ENCODE results near the gene MT3.

The MT3 gene

DNA sequence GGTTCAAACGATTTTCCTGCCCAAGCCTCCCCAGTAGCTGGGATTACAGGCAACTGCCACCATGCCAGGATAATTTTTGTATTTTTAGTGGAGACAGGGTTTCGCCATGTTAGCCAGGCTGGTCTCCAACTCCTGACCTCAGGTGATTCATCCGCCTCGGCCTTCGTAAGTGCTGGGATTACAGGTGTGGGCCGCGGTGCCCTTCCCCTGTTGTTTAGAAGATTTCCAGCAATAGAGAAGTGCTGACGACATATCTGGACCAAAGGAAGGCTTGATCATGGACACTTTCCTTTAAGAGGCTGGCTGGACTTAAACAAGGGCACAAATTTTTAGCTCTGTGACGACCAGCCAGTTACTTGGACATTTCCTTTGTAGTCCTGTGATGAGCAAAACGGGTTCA is 41.9 kb downstream of the MT3 start:
- DNase-seq (ENCODE audit: low read depth): no peak

DNA sequence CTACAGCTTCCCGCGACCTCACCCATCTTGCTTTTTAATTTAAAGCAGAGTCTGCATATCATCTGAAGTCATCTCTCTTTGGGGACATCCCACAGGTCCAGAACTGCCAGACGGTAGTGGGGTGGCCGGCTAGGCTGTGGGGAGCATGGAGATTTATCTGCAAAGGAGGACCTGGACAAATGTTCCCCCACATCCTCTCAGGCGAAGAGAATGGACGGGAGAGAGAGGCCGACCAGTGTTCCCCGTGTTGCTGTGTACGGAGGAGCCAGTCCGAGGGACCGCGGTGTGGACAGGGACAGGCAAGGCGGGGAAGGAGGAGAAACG is 42.5 kb downstream of the MT3 start:
- DNase-seq (ENCODE audit: low read depth): no peak

DNA sequence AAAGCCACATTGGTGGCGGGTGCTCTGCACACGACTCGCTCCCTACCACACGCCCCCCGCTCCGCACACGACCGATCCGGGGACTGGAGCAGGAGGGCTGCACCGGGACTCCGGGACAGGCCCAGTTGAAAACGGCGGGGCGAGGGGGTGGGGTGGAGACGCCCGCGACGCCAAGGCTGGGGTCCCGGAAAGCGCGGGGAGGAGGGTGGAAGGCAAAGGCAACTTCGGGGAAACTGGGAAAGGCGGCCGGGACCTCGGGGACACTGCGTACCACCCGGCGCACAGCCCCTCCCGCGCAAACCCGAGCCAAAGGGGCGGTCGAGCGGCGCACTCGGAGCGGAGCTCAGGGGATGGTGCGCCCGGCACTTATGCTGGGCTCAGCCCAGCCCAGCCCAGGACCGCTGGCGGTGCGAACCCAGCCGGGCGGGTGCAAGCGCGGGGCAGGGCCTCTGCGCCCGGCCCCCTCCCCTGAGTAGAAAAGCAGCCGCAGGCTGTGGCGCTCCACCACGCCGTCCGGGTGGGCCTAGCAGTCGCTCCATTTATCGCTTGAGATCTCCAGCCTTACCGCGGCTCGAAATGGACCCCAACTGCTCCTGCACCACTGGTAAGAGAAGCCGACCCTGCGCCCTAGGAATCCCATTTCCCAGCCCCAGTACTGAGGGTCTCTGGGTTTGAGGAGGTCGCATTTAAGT is 43.0 kb downstream of the MT3 start, which contains the start of gene MT1M:
TSS of gene MT1M (plus strand) at position 504 of the 692 bp plus-strand sequence. CDS start at position 577, 73 bp downstream.
- DNase-seq (ENCODE audit: low read depth): no peak

DNA sequence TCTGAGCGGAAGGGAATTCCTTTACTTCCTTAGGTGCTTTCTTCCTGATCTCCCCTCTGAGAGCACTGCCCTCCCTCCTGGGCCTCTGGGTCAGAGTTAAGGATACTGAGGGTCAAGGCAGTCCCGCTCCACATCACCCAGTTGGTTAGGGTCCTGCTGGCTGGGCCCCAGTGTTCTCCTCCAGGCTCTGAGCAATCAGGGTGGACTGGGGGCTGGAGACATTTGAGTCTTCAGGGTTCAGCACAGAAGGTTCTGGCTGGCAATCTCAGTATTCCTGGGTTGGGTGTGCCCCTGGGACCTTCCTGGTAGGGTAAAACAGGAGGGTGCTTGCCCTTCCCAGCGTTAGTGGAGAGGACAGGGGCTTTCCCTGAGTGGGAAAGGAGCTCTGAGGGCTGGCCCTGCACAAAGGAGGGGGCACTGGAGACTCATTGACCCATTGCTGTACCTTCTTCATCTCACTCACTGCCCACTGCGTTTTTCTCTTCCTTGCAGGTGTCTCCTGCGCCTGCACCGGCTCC is 43.6 kb downstream of the MT3 start:
- no peak for DNase-seq (ENCODE audit: low read depth)

DNA sequence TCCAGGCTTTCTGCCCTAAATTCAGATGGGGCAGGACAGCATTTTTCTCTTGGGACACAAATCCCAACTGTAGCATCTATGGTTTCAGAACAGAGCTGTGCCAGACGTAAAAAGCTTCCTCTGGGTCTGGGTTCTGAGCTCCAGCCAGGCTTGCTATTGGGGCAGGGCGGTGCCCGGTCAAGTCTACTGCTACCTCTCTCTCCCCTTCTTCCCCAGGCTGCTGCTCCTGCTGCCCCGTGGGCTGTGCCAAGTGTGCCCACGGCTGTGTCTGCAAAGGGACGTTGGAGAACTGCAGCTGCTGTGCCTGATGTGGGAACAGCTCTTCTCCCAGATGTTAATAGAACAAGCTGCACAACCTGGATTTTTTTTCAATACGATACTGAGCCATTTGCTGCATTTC is 44.2 kb downstream of the MT3 start:
- no peak for DNase-seq (ENCODE audit: low read depth)

DNA sequence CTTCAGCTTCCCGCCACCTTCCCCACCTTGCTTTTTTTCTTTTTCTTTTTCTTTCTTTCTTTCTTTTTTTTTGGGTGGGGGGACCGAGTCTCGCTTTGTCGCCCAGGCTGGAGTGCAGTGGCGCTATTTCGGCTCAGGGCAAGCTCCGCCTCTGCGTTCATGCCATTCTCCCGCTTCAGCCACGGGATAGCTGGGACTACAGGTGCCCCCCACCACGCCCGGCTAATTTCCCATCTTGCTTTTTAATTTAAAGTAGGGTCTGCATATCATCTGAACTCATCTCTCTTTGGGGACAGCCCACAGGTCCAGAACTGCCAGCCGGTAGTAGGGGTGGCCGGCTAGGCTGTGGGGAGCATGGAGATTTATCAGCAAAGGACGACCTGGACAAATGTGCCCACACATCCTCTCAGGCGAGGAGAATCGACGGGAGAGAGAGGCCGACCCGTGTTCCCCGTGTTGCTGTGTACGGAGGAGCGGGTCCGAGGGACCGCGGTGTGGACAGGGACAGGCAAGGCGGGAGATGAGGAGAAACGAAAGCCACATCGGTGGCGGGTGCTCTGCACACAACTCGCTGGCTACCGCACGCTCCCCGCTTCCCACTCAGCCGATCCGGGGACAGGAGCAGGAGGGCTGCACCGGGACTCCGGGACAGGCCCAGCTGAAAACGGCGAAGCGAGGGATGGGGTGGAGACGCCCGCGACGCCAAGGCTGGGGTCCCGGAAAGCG is 45.5 kb downstream of the MT3 start:
- DNase-seq (ENCODE audit: low read depth): no peak

DNA sequence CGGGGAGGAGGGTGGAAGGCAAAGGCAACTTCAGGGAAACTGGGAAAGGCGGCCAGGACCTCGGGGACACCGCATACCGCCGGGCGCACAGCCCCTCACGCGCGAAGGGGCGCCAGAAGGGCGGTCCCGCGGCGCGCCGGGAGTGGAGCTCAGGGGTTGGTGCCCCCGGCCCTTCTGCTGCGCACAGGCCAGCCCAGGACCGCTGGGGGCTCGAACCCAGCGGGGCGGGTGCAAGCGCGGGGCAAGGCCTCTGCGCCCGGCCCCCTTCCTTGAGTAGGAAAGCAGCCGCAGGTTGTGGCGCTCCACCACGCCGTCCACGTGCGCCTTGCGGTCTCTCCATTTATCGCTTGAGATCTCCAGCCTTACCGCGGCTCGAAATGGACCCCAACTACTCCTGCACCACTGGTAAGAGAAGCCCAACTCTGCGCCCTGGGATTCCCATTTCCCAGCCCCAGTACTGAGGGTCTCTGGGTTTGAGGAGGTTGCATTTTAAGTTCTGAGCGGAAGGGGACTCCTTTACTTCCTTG is 46.2 kb downstream of the MT3 start:
- no peak for DNase-seq (ENCODE audit: low read depth)

DNA sequence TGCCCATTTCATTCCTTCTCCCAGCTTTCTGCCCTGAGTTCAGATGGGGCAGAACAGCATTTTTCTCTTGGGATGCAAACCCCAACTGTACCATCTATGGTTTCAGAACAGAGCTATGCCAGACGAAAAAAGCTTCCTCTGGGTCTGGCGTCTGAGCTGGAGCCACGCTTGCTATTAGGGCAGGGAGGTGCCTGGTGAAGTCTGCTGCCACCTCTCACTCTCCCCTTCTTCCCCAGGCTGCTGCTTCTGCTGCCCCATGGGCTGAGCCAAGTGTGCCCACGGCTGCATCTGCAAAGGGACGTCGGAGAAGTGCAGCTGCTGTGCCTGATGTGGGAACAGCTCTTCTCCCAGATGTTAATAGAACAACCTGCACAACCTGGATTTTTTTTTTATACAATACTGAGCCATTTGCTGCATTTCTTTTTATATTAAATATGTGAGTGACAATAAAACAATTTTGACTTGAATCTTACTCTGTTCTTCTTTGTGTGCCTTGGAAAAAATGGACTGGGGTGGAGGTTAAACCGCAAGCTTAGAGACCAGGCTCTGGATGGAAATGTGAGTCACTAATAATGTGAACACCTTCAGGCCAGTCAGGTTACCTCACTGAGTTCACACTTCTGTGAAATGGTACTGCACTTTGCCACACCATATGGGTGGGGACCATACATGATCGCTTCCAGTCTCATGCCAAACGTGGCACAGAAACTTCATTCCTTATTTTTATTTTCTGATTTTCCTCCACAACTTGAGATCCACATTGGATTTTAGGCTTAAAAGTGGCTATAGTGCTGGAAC is 47.5 kb downstream of the MT3 start:
- no peak for DNase-seq (ENCODE audit: low read depth)

DNA sequence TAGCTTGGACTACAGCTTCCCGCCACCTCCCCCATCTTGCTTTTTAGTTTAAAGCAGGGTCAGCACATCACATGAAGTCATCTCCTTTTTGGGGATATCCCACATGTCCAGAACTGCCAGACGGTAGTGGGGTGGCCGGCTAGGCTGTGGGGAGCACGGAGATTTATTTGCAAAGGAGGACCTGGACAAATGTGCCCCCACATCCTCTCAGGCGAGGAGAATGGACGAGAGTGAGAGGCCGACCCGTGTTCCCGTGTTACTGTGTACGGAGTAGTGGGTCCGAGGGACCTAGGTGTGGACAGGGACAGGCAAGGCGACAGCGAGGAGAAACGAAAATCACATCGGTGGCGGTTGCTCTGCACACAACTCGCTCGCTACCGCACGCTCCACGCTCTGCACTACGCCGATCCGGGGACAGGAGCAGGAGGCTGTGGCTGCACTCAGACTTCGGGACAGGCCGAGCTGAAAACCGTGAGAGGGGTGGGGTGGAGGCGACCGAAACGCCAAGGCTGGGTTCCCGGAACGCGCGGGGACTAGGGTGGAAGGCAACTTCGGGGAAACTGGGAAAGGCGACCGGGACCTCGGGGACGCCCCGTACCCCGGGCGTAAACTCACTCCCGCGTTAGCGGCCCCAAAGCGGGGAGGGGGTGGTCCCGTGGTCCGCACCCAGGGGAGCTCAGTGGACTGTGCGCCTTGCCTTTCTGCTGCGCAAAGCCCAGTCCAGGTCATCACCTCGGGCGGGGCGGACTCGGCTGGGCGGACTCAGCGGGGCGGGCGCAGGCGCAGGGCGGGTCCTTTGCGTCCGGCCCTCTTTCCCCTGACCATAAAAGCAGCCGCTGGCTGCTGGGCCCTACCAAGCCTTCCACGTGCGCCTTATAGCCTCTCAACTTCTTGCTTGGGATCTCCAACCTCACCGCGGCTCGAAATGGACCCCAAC is 48.8 kb downstream of the MT3 start, which contains the start of gene MT1A:
TSS of gene MT1A (plus strand) at position 853 of the 937 bp plus-strand sequence. CDS start at position 926, 73 bp downstream.
- no peak for DNase-seq (ENCODE audit: low read depth)

DNA sequence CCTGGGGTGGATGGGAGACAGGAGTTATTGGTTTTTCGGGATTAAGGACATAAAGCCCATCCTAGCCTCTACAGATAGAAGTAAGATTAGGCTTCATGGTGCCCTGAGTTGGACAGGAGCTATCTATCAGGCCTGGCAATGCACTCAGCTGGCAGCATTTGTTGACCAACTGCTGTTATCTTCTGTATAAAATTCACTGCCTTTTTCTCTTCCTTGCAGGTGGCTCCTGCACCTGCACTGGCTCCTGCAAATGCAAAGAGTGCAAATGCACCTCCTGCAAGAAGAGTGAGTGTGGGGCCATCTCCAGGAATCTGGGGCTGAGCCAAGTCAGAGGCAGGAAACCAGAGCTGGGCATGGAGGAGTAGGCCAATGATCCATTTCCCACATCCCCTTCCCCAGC is 49.7 kb downstream of the MT3 start:
- no peak for DNase-seq (ENCODE audit: low read depth)

DNA sequence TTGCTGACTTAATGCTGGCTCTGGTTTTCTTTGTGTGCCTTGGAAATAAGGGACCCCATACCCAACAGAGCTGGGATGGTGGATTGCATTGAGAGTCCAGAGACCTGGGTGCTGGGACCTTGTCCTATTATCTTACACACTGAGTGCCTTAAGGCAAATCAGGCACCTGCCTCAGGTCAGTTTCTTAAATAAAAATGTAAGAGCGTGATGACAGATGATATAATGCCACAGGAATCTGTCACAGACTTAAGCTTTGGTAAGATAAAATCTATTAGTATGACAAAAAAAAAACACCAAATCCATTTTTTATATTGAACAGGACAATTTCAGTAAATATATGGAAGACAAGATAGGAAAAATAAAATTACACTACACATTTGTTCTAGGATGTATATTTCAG is 50.7 kb downstream of the MT3 start:
- DNase-seq (ENCODE audit: low read depth): no peak
